Psoas muscle (tissue), 8 donors: Measurements from ENCODE around the gene TBC1D2B. TPM values are rescaled to one million over a fixed set of nuclear protein-coding genes. Genes with fewer than 3 reads are reported as not detected.

Experiments used
- ATAC-seq, 4 donors: fragments of 200-7000 bp; cut with Tn5 transposase; one replicate each; pipeline ENCODE4 v1.9.1; 2020; ENCODE audit warnings: moderate library complexity in 3 of 4, mild to moderate bottlenecking in 2 of 4
- DNase-seq, 2 donors: peaks; one replicate each; pipeline ENCODE4 v3.0.0-alpha.2; 2020
- H3K27ac ChIP-seq: fragments of 200-600 bp; one replicate; pipeline ENCODE4 v1.8.0; 2022
- H3K27me3 ChIP-seq, 3 donors: fragments of 200-600 bp in 1 of 3; one replicate each; pipeline versions ENCODE4 v1.6.1 to v1.8.0; 2013 to 2022; ENCODE audit warnings: low read length in 2 of 3, mild to moderate bottlenecking in 2 of 3, moderate library complexity in 1 of 3; ENCODE audit not compliant: insufficient read depth in 3 of 3
- H3K36me3 ChIP-seq, 2 donors: fragments of 200-600 bp in 1 of 2; one replicate each; pipeline versions ENCODE4 v1.6.1 to v1.8.0; 2013 to 2022; ENCODE audit warnings: low read depth in 1 of 2, mild to moderate bottlenecking in 1 of 2, moderate library complexity in 1 of 2; ENCODE audit not compliant: insufficient read depth in 1 of 2
- H3K4me1 ChIP-seq: fragments of 200-600 bp; one replicate; pipeline ENCODE4 v1.8.0; 2022
- H3K4me3 ChIP-seq: fragments of 200-600 bp; one replicate; pipeline ENCODE4 v1.8.0; 2022; ENCODE audit warnings: mild to moderate bottlenecking
- H3K9me3 ChIP-seq: fragments of 200-600 bp; one replicate; pipeline ENCODE4 v1.8.0; 2022
- CTCF ChIP-seq: fragments of 200-600 bp; IDR thresholded peaks from one replicate; pipeline ENCODE4 v1.8.0; 2022; ENCODE audit warnings: antibody characterized with exemption
- WGBS, 3 donors: extraction: QIAGEN DNeasy Blood & Tissue Kit; methylation state at CpG; one replicate each; pipeline versions ENCODE4 v1.1.6 to v1.1.7; 2013; 5-methylcytosine and 5-hydroxymethylcytosine counted together
- intact Hi-C, 2 donors: fragments of 100-400 bp; cut with DNase I; formaldehyde crosslinking; loops; one replicate each; pipeline versions ENCODE4 v1.11.0 to v1.14.2; 2022
- polyA plus RNA-seq, 3 donors: library from polyadenylated mRNA; stranded (reverse); fragments of 200-250 nt; gene quantifications; one replicate each; pipeline ENCODE4 v1.2.3, GENCODE V29; 2013
- total RNA-seq, 4 donors: library from RNA; stranded (reverse); fragmentation: NEBNext Ultra II Directional in 2 of 4; extraction: Animal tissue kit (Norgen Biotek cat#: 25700) in 2 of 4; gene quantifications; one replicate each; pipeline versions ENCODE4 v1.2.1 to v1.2.4, GENCODE V29; 2021 to 2023
- donor health status: healthy with polysubstance abuse.
- donor health status: DM: no; HTN: no; CAD: no; lungs with moderate emphysema.
- donor health status: Bipolar disorder and iron deficiency.
- donor health status: healthy.
- donor health status: DM: yes; HTN: yes; CAD: no.
- donor health status: DM: no; HTN: no; CAD: no.
- donor health status: DM: no; HTN: no; CAD: no.
- donor health status: DM: yes; HTN: yes; CAD: no.

Gene TBC1D2B
- total and polyA plus RNA-seq, 7 donors = 2.8 to 11.8 (median 6.8) TPM

- 33 to 50% (median 38%) methylated on average over 9 of the region's 9 CpGs for WGBS, 3 donors
Measured at GRCh38 chr15:78004222-78004727, 73.2 kb downstream of the TBC1D2B start.

GRCh38 chr15:78003539-78004008, 73.9 kb downstream of the TBC1D2B start:
- H3K4me1 ChIP-seq = peaks cover 56% of the 10 kb centered on the region

More at GRCh38 chr15:78004222-78004727, 73.2 kb downstream of the TBC1D2B start:
- Histone ChIP-seq H3K36me3 (peaks cover 0 to 26% of the 10 kb centered on the region in 2 donors), H3K9me3 (no peaks in the 10 kb centered on the region), H3K4me1 (peaks cover 57% of the 10 kb centered on the region), H3K4me3 (no peak overlapping the region), H3K27ac (peak overlapping the region; percentile 70), H3K27me3 (no peaks in the 10 kb centered on the region)
- no peak for ATAC-seq
- TF ChIP-seq CTCF = no peak
- no peak for DNase-seq
- intact Hi-C loops = loop anchor here (5.0 to 10.0 kb wide), 2 partner anchors 37 to 261 kb away; partner anchors contain the start of gene DNAJA4 (in 1 of the 2)

GRCh38 chr15:78002996-78003395, 74.5 kb downstream of the TBC1D2B start:
- ATAC-seq (no peak), DNase-seq (no peak)
- H3K4me1 ChIP-seq = peaks cover 50% of the 10 kb centered on the region
- H3K36me3 ChIP-seq = peaks cover 0 to 28% of the 10 kb centered on the region in 2 donors
- H3K4me3 ChIP-seq = no peak overlapping the region
- no peaks in the 10 kb centered on the region for H3K9me3 ChIP-seq
- H3K27ac ChIP-seq = peak overlapping the region; percentile 70
- intact Hi-C loops = loop anchor here (1.0 to 10.0 kb wide), 3 partner anchors 36 to 262 kb away; partner anchors contain the start of gene DNAJA4 (in 1 of the 2)
- 74 to 92% (median 86%) methylated on average over 7 of the region's 7 CpGs for WGBS, 3 donors
- no peak for TF ChIP-seq CTCF
- no peaks in the 10 kb centered on the region for H3K27me3 ChIP-seq

More at GRCh38 chr15:78003539-78004008, 73.9 kb downstream of the TBC1D2B start:
- no peak overlapping the region for H3K4me3 ChIP-seq
- H3K9me3 ChIP-seq = no peaks in the 10 kb centered on the region
- H3K27ac ChIP-seq = peak overlapping the region; percentile 70
- TF ChIP-seq CTCF = no peak
- WGBS, 3 donors = 36 to 54% (median 37%) methylated on average over 13 of the region's 13 CpGs
- intact Hi-C loops = loop anchor here (5.0 to 10.0 kb wide), 2 partner anchors 36 to 261 kb away; partner anchors contain the start of gene DNAJA4 (in 1 of the 2)
- no peaks in the 10 kb centered on the region for H3K27me3 ChIP-seq
- peaks cover 0 to 26% of the 10 kb centered on the region in 2 donors for H3K36me3 ChIP-seq
- DNase-seq (peak in 1 of 2 donors; percentile 77), ATAC-seq (peak; percentile 11 to 33 (median 20))

GRCh38 chr15:78001656-78002055, 75.9 kb downstream of the TBC1D2B start:
- Histone ChIP-seq H3K9me3 (no peaks in the 10 kb centered on the region), H3K27me3 (no peaks in the 10 kb centered on the region), H3K4me1 (peaks cover 38% of the 10 kb centered on the region), H3K4me3 (no peak overlapping the region), H3K36me3 (peaks cover 0 to 34% of the 10 kb centered on the region in 2 donors), H3K27ac (no peak overlapping the region)
- WGBS, 3 donors = 92 to 97% (median 95%) methylated on average over 4 of the region's 4 CpGs
- no peak for ATAC-seq
- DNase-seq = no peak
- intact Hi-C loops = loop anchor here (1.0 to 10.0 kb wide), 4 partner anchors 34 to 263 kb away; partner anchors contain the start of gene DNAJA4 (in 1 of the 2)
- no peak for TF ChIP-seq CTCF
